ENCODE data around the gene TUSC7.

DNA sequence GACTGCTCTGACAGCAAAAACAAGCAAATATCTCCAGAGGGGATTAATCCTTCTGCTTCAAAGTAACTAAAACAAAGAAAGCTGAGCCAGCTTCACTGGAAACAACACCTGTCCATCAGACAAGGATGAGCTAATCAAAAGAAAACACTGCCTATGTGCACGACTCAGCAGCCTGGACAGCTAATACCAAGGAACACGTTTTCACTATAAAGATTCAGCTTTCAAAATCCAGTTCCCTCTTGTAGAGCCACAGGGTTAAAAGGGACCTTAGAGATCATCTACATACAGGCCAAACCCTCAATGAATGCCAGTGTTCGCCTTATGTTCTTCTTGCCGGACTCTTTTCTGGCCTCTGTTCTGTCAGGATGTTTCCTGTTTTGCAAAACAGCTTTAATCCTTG lies 6.9 kb downstream of the TUSC7 start:
- no peak for TF ChIP-seq POLR2A (IDR thresholded peaks at IDR 0.05; ENCODE audit: low read length)
- TF ChIP-seq, protein P1, sequence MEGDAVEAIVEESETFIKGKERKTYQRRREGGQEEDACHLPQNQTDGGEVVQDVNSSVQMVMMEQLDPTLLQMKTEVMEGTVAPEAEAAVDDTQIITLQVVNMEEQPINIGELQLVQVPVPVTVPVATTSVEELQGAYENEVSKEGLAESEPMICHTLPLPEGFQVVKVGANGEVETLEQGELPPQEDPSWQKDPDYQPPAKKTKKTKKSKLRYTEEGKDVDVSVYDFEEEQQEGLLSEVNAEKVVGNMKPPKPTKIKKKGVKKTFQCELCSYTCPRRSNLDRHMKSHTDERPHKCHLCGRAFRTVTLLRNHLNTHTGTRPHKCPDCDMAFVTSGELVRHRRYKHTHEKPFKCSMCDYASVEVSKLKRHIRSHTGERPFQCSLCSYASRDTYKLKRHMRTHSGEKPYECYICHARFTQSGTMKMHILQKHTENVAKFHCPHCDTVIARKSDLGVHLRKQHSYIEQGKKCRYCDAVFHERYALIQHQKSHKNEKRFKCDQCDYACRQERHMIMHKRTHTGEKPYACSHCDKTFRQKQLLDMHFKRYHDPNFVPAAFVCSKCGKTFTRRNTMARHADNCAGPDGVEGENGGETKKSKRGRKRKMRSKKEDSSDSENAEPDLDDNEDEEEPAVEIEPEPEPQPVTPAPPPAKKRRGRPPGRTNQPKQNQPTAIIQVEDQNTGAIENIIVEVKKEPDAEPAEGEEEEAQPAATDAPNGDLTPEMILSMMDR (IDR thresholded peaks at IDR 0.05), result no peak
- no peak for TF ChIP-seq CHD2 (IDR thresholded peaks at IDR 0.05; ENCODE audit: low read length, partially characterized antibody)
- no peak for TF ChIP-seq KDM1A (IDR thresholded peaks at IDR 0.05; ENCODE audit: low read depth)
- TF ChIP-seq, protein P2, sequence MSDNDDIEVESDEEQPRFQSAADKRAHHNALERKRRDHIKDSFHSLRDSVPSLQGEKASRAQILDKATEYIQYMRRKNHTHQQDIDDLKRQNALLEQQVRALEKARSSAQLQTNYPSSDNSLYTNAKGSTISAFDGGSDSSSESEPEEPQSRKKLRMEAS (IDR thresholded peaks at IDR 0.05), result no peak
- TF ChIP-seq, protein P3, sequence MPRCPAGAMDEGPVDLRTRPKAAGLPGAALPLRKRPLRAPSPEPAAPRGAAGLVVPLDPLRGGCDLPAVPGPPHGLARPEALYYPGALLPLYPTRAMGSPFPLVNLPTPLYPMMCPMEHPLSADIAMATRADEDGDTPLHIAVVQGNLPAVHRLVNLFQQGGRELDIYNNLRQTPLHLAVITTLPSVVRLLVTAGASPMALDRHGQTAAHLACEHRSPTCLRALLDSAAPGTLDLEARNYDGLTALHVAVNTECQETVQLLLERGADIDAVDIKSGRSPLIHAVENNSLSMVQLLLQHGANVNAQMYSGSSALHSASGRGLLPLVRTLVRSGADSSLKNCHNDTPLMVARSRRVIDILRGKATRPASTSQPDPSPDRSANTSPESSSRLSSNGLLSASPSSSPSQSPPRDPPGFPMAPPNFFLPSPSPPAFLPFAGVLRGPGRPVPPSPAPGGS (IDR thresholded peaks at IDR 0.05), result no peak
- TF ChIP-seq, protein P4, sequence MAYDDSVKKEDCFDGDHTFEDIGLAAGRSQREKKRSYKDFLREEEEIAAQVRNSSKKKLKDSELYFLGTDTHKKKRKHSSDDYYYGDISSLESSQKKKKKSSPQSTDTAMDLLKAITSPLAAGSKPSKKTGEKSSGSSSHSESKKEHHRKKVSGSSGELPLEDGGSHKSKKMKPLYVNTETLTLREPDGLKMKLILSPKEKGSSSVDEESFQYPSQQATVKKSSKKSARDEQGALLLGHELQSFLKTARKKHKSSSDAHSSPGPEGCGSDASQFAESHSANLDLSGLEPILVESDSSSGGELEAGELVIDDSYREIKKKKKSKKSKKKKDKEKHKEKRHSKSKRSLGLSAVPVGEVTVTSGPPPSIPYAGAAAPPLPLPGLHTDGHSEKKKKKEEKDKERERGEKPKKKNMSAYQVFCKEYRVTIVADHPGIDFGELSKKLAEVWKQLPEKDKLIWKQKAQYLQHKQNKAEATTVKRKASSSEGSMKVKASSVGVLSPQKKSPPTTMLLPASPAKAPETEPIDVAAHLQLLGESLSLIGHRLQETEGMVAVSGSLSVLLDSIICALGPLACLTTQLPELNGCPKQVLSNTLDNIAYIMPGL (CRISPR knock-in tag; IDR thresholded peaks at IDR 0.05; ENCODE audit: borderline replicate concordance), result no peak
- no peak for TF ChIP-seq RAD21 (conservative IDR thresholded peaks at IDR 0.05 in 1 of 2, IDR thresholded peaks at IDR 0.05 in 1 of 2)
